ENCODE data around the gene ZFYVE9. TPM values are rescaled to one million over a fixed set of nuclear protein-coding genes. Genes with fewer than 3 reads are reported as not detected.

The ZFYVE9 gene
- total RNA-seq, 1 donor from 2014 or later, result 18.7 TPM

GRCh38 chr1:52125736-52126359 lies 16.0 kb upstream of the ZFYVE9 start:
- Histone ChIP-seq H3K4me3 (no peak overlapping the region), H3K4me1 (no peaks in the 10 kb centered on the region), H3K27me3 (ENCODE audit: low read depth) (peaks cover 7% of the 10 kb centered on the region), H3K36me3 (no peaks in the 10 kb centered on the region), H3K9me3 (no peaks in the 10 kb centered on the region), H3K27ac (no peak overlapping the region)
- intact Hi-C loops (cut with DNase I), result loop anchor here (10.0 kb wide), 1 partner anchor 169 kb away; no protein-coding TSS in a partner anchor
- DNase-seq (no peak), ATAC-seq (no peak)
- TF ChIP-seq CTCF (IDR thresholded peaks at IDR 0.05), result no peak

- H3K27ac ChIP-seq, result no peak overlapping the region
- H3K9me3 ChIP-seq, result no peaks in the 10 kb centered on the region
- peaks cover 7% of the 10 kb centered on the region for H3K27me3 ChIP-seq (ENCODE audit: low read depth)
- DNase-seq (no peak), ATAC-seq (peak; percentile 76 to 84)
- H3K36me3 ChIP-seq, result no peaks in the 10 kb centered on the region
- intact Hi-C loops (cut with DNase I), result loop anchor here (10.0 kb wide), 1 partner anchor 167 kb away; no protein-coding TSS in a partner anchor
- H3K4me1 ChIP-seq, result no peaks in the 10 kb centered on the region
- no peak overlapping the region for H3K4me3 ChIP-seq
- peak; percentile 75 for TF ChIP-seq CTCF (IDR thresholded peaks at IDR 0.05)
These were observed 14.4 kb upstream of the ZFYVE9 start for GRCh38 chr1:52127181-52128180.

GRCh38 chr1:52139817-52140540 lies 1.9 kb upstream of the ZFYVE9 start:
- no peak for ATAC-seq
- H3K4me1 ChIP-seq, result peaks cover 33% of the 10 kb centered on the region
- no peak for TF ChIP-seq CTCF (IDR thresholded peaks at IDR 0.05)
- no peak for DNase-seq
- no peaks in the 10 kb centered on the region for H3K27me3 ChIP-seq (ENCODE audit: low read depth)
- intact Hi-C loops (cut with DNase I), result no loop called here
- H3K27ac ChIP-seq, result no peak overlapping the region
- H3K36me3 ChIP-seq, result no peaks in the 10 kb centered on the region
- no peak overlapping the region for H3K4me3 ChIP-seq
- H3K9me3 ChIP-seq, result no peaks in the 10 kb centered on the region

- peak overlapping the region; percentile 88 for H3K4me3 ChIP-seq
- TF ChIP-seq CTCF (IDR thresholded peaks at IDR 0.05), result no peak
- H3K36me3 ChIP-seq, result no peaks in the 10 kb centered on the region
- no peak for ATAC-seq
- no peaks in the 10 kb centered on the region for H3K27me3 ChIP-seq (ENCODE audit: low read depth)
- H3K4me1 ChIP-seq, result peaks cover 33% of the 10 kb centered on the region
- H3K27ac ChIP-seq, result peak overlapping the region; percentile 94
- no peaks in the 10 kb centered on the region for H3K9me3 ChIP-seq
- intact Hi-C loops (cut with DNase I), result no loop called here
- no peak for DNase-seq
These were observed 1.0 kb upstream of the ZFYVE9 start for GRCh38 chr1:52140633-52141512.

Data from lower lobe of right lung (tissue), 2 donors.